ENCODE measurements around the gene LAMP1. TPM values are rescaled to one million over a fixed set of nuclear protein-coding genes. Genes with fewer than 3 reads are reported as not detected.

Gene LAMP1
- total and polyA plus RNA-seq, 5 donors from 2014 or later = 19.3 to 86.9 (median 22.3) TPM

GRCh38 chr13:113351514-113352026, 54.5 kb downstream of the LAMP1 start:
- H3K27ac Mint-ChIP-seq = no peak overlapping the region
- H3K9me3 ChIP-seq (ENCODE audit: control insufficient read depth in 2 of 2, low read length in 2 of 2) = peaks cover 0 to 4% of the 10 kb centered on the region in 2 experiments
- H3K4me3 ChIP-seq (ENCODE audit: low read depth, low read length) = no peak overlapping the region
- H3K4me1 Mint-ChIP-seq = no peaks in the 10 kb centered on the region
- no peaks in the 10 kb centered on the region for H3K27me3 ChIP-seq (ENCODE audit: control insufficient read depth, insufficient read depth, low read length)
- peaks cover 0 to 2% (median 0%) of the 10 kb centered on the region in 7 donors for H3K9me3 Mint-ChIP-seq
- H3K36me3 ChIP-seq (ENCODE audit: control insufficient read depth, insufficient read depth, low read length) = no peaks in the 10 kb centered on the region
- no peaks in the 10 kb centered on the region for H3K4me1 ChIP-seq (ENCODE audit: control insufficient read depth, insufficient read depth, low read length, poor library complexity, severe bottlenecking)
- H3K27ac ChIP-seq (ENCODE audit: insufficient read depth, low read length, poor library complexity, severe bottlenecking) = no peak overlapping the region
- H3K36me3 Mint-ChIP-seq = no peaks in the 10 kb centered on the region
- H3K4me3 Mint-ChIP-seq = no peak overlapping the region
- no peaks in the 10 kb centered on the region for H3K27me3 Mint-ChIP-seq
- ATAC-seq (ENCODE audit: low read depth in 2 of 2) (no peak), DNase-seq (no peak)

GRCh38 chr13:113353254-113353653, 56.2 kb downstream of the LAMP1 start:
- H3K36me3 ChIP-seq (ENCODE audit: control insufficient read depth, insufficient read depth, low read length) = no peaks in the 10 kb centered on the region
- Mint-ChIP-seq H3K4me3 (no peak overlapping the region), H3K36me3 (no peaks in the 10 kb centered on the region), H3K27me3 (peaks cover 5% of the 10 kb centered on the region), H3K27ac (no peak overlapping the region), H3K4me1 (no peaks in the 10 kb centered on the region), H3K9me3 (no peaks in the 10 kb centered on the region)
- no peak overlapping the region for H3K27ac ChIP-seq (ENCODE audit: insufficient read depth, low read length, poor library complexity, severe bottlenecking)
- H3K27me3 ChIP-seq (ENCODE audit: control insufficient read depth, insufficient read depth, low read length) = no peaks in the 10 kb centered on the region
- DNase-seq (no peak), ATAC-seq (ENCODE audit: low read depth in 2 of 2) (no peak)
- no peaks in the 10 kb centered on the region for H3K9me3 ChIP-seq (ENCODE audit: control insufficient read depth in 2 of 2, low read length in 2 of 2)
- no peak overlapping the region for H3K4me3 ChIP-seq (ENCODE audit: low read depth, low read length)
- H3K4me1 ChIP-seq (ENCODE audit: control insufficient read depth, insufficient read depth, low read length, poor library complexity, severe bottlenecking) = no peaks in the 10 kb centered on the region

GRCh38 chr13:113354831-113355610, 58.0 kb downstream of the LAMP1 start:
- Mint-ChIP-seq H3K4me3 (no peak overlapping the region), H3K27ac (no peak overlapping the region), H3K36me3 (no peaks in the 10 kb centered on the region), H3K9me3 (no peaks in the 10 kb centered on the region), H3K27me3 (peaks cover 17% of the 10 kb centered on the region), H3K4me1 (no peaks in the 10 kb centered on the region)
- H3K27ac ChIP-seq (ENCODE audit: insufficient read depth, low read length, poor library complexity, severe bottlenecking) = no peak overlapping the region
- H3K27me3 ChIP-seq (ENCODE audit: control insufficient read depth, insufficient read depth, low read length) = peaks cover 4% of the 10 kb centered on the region
- H3K4me3 ChIP-seq (ENCODE audit: low read depth, low read length) = no peak overlapping the region
- no peaks in the 10 kb centered on the region for H3K36me3 ChIP-seq (ENCODE audit: control insufficient read depth, insufficient read depth, low read length)
- no peak for DNase-seq
- H3K4me1 ChIP-seq (ENCODE audit: control insufficient read depth, insufficient read depth, low read length, poor library complexity, severe bottlenecking) = no peaks in the 10 kb centered on the region
- ATAC-seq (ENCODE audit: low read depth in 2 of 2) = no peak
- no peaks in the 10 kb centered on the region for H3K9me3 ChIP-seq (ENCODE audit: control insufficient read depth in 2 of 2, low read length in 2 of 2)

GRCh38 chr13:113355621-113356020, 58.6 kb downstream of the LAMP1 start:
- peaks cover 23% of the 10 kb centered on the region for H3K27me3 Mint-ChIP-seq
- Histone ChIP-seq H3K27me3 (ENCODE audit: control insufficient read depth, insufficient read depth, low read length) (peaks cover 8% of the 10 kb centered on the region), H3K4me3 (ENCODE audit: low read depth, low read length) (no peak overlapping the region), H3K4me1 (ENCODE audit: control insufficient read depth, insufficient read depth, low read length, poor library complexity, severe bottlenecking) (no peaks in the 10 kb centered on the region), H3K27ac (ENCODE audit: insufficient read depth, low read length, poor library complexity, severe bottlenecking) (no peak overlapping the region), H3K9me3 (ENCODE audit: control insufficient read depth in 2 of 2, low read length in 2 of 2) (no peaks in the 10 kb centered on the region), H3K36me3 (ENCODE audit: control insufficient read depth, insufficient read depth, low read length) (no peaks in the 10 kb centered on the region)
- DNase-seq (no peak), ATAC-seq (ENCODE audit: low read depth in 2 of 2) (no peak)
- H3K27ac Mint-ChIP-seq = no peak overlapping the region
- no peak overlapping the region for H3K4me3 Mint-ChIP-seq
- H3K9me3 Mint-ChIP-seq = no peaks in the 10 kb centered on the region
- no peaks in the 10 kb centered on the region for H3K4me1 Mint-ChIP-seq
- H3K36me3 Mint-ChIP-seq = no peaks in the 10 kb centered on the region

GRCh38 chr13:113356596-113356995, 59.6 kb downstream of the LAMP1 start:
- no peaks in the 10 kb centered on the region for H3K36me3 Mint-ChIP-seq
- Histone ChIP-seq H3K36me3 (ENCODE audit: control insufficient read depth, insufficient read depth, low read length) (no peaks in the 10 kb centered on the region), H3K27me3 (ENCODE audit: control insufficient read depth, insufficient read depth, low read length) (peaks cover 14% of the 10 kb centered on the region), H3K4me3 (ENCODE audit: low read depth, low read length) (no peak overlapping the region), H3K27ac (ENCODE audit: insufficient read depth, low read length, poor library complexity, severe bottlenecking) (no peak overlapping the region), H3K9me3 (ENCODE audit: control insufficient read depth in 2 of 2, low read length in 2 of 2) (no peaks in the 10 kb centered on the region), H3K4me1 (ENCODE audit: control insufficient read depth, insufficient read depth, low read length, poor library complexity, severe bottlenecking) (no peaks in the 10 kb centered on the region)
- no peak for DNase-seq
- no peak for ATAC-seq (ENCODE audit: low read depth in 2 of 2)
- H3K4me1 Mint-ChIP-seq = no peaks in the 10 kb centered on the region
- peaks cover 33% of the 10 kb centered on the region for H3K27me3 Mint-ChIP-seq
- H3K4me3 Mint-ChIP-seq = no peak overlapping the region
- H3K27ac Mint-ChIP-seq = no peak overlapping the region
- no peaks in the 10 kb centered on the region for H3K9me3 Mint-ChIP-seq

- no peak for ATAC-seq (ENCODE audit: low read depth in 2 of 2)
- Mint-ChIP-seq H3K9me3 (no peaks in the 10 kb centered on the region), H3K27ac (no peak overlapping the region), H3K4me3 (no peak overlapping the region), H3K36me3 (no peaks in the 10 kb centered on the region), H3K27me3 (peaks cover 42% of the 10 kb centered on the region), H3K4me1 (peaks cover 0 to 1% (median 0%) of the 10 kb centered on the region in 4 donors)
- peaks cover 14% of the 10 kb centered on the region for H3K27me3 ChIP-seq (ENCODE audit: control insufficient read depth, insufficient read depth, low read length)
- DNase-seq = no peak
- H3K4me1 ChIP-seq (ENCODE audit: control insufficient read depth, insufficient read depth, low read length, poor library complexity, severe bottlenecking) = no peaks in the 10 kb centered on the region
- no peaks in the 10 kb centered on the region for H3K36me3 ChIP-seq (ENCODE audit: control insufficient read depth, insufficient read depth, low read length)
- H3K9me3 ChIP-seq (ENCODE audit: control insufficient read depth in 2 of 2, low read length in 2 of 2) = no peaks in the 10 kb centered on the region
- H3K27ac ChIP-seq (ENCODE audit: insufficient read depth, low read length, poor library complexity, severe bottlenecking) = no peak overlapping the region
- no peak overlapping the region for H3K4me3 ChIP-seq (ENCODE audit: low read depth, low read length)
These were observed 60.5 kb downstream of the LAMP1 start for GRCh38 chr13:113357529-113357928.

- Histone ChIP-seq H3K27ac (ENCODE audit: insufficient read depth, low read length, poor library complexity, severe bottlenecking) (no peak overlapping the region), H3K4me3 (ENCODE audit: low read depth, low read length) (no peak overlapping the region), H3K4me1 (ENCODE audit: control insufficient read depth, insufficient read depth, low read length, poor library complexity, severe bottlenecking) (peaks cover 4% of the 10 kb centered on the region), H3K27me3 (ENCODE audit: control insufficient read depth, insufficient read depth, low read length) (peaks cover 14% of the 10 kb centered on the region), H3K9me3 (ENCODE audit: control insufficient read depth in 2 of 2, low read length in 2 of 2) (no peaks in the 10 kb centered on the region), H3K36me3 (ENCODE audit: control insufficient read depth, insufficient read depth, low read length) (no peaks in the 10 kb centered on the region)
- H3K27me3 Mint-ChIP-seq = peaks cover 47% of the 10 kb centered on the region
- H3K36me3 Mint-ChIP-seq = no peaks in the 10 kb centered on the region
- no peaks in the 10 kb centered on the region for H3K9me3 Mint-ChIP-seq
- H3K27ac Mint-ChIP-seq = peak overlapping the region in 1 of 3 donors; percentile 84
- DNase-seq (no peak), ATAC-seq (ENCODE audit: low read depth in 2 of 2) (no peak)
- peaks cover 0 to 4% (median 0%) of the 10 kb centered on the region in 4 donors for H3K4me1 Mint-ChIP-seq
- H3K4me3 Mint-ChIP-seq = no peak overlapping the region
These were observed 61.7 kb downstream of the LAMP1 start for GRCh38 chr13:113358653-113359190.

GRCh38 chr13:113359571-113359970, 62.5 kb downstream of the LAMP1 start:
- Histone ChIP-seq H3K4me3 (ENCODE audit: low read depth, low read length) (no peak overlapping the region), H3K36me3 (ENCODE audit: control insufficient read depth, insufficient read depth, low read length) (no peaks in the 10 kb centered on the region), H3K9me3 (ENCODE audit: control insufficient read depth in 2 of 2, low read length in 2 of 2) (no peaks in the 10 kb centered on the region), H3K27me3 (ENCODE audit: control insufficient read depth, insufficient read depth, low read length) (peaks cover 14% of the 10 kb centered on the region), H3K4me1 (ENCODE audit: control insufficient read depth, insufficient read depth, low read length, poor library complexity, severe bottlenecking) (peaks cover 7% of the 10 kb centered on the region), H3K27ac (ENCODE audit: insufficient read depth, low read length, poor library complexity, severe bottlenecking) (no peak overlapping the region)
- Mint-ChIP-seq H3K4me3 (no peak overlapping the region), H3K9me3 (no peaks in the 10 kb centered on the region), H3K4me1 (peaks cover 0 to 4% (median 0%) of the 10 kb centered on the region in 4 donors), H3K27me3 (peaks cover 47% of the 10 kb centered on the region), H3K36me3 (no peaks in the 10 kb centered on the region), H3K27ac (no peak overlapping the region)
- no peak for DNase-seq
- ATAC-seq (ENCODE audit: low read depth in 2 of 2) = no peak

Data from CD4-positive, CD25-positive, alpha-beta regulatory T cell (primary cell).